GM13977 (cell line): Measurements from ENCODE around the gene ARMC7.

Experiments
- DNase-seq: peaks from one replicate; pipeline ENCODE4 v3.0.0; 2012; ENCODE audit warnings: low spot score
- in situ Hi-C: fragments of 300-500 bp; cut with MboI; formaldehyde crosslinking; loops from one replicate; pipeline ENCODE4 v1.12.0; 2022; ENCODE audit warnings: low sequenced_read_pairs, low pct_unique_long_range_greater_than_20kb, mixed read lengths, inconsistent platforms; ENCODE audit not compliant: unreplicated experiment
- TF ChIP-seq, protein P1 (sequence below): IDR thresholded peaks from 2 replicates; pipeline ENCODE4 v1.5.1; 2012; ENCODE audit warnings: mild to moderate bottlenecking, control low read depth; ENCODE audit not compliant: insufficient read depth; ENCODE audit errors: extremely low read depth, missing control alignments

Gene ARMC7

DNA sequence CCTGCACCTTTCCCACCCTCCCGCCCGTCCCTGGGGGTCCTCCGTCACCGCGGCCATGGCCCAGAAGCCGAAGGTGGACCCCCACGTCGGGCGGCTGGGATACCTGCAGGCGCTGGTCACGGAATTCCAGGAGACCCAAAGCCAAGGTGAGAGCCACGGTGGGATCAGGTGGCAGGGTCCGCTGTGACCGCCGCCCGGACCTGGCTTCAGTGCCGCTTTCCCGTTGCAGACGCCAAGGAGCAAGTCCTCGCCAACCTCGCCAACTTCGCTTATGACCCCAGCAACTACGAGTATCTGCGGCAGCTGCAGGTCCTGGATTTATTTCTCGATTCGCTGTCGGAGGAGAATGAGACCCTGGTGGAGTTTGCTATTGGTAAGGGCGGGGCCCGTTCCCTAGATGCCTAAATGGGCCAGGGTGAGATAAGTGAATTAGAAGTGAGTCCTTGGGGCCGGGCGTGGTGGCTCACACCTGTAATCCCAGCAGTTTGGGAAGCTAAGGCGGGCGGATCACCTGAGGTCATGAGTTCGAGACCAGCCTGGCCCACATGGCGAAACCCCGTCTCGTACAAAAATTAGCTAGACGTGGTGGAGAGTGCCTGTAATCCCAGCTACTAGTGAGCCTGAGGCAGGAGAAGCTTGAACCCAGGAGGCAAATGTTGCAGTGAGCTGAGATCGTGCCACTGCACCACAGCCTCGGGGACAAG is 617 bp downstream of the ARMC7 start:
- in situ Hi-C loops, result no loop called here
- DNase-seq, result no peak
- TF ChIP-seq, protein P1, sequence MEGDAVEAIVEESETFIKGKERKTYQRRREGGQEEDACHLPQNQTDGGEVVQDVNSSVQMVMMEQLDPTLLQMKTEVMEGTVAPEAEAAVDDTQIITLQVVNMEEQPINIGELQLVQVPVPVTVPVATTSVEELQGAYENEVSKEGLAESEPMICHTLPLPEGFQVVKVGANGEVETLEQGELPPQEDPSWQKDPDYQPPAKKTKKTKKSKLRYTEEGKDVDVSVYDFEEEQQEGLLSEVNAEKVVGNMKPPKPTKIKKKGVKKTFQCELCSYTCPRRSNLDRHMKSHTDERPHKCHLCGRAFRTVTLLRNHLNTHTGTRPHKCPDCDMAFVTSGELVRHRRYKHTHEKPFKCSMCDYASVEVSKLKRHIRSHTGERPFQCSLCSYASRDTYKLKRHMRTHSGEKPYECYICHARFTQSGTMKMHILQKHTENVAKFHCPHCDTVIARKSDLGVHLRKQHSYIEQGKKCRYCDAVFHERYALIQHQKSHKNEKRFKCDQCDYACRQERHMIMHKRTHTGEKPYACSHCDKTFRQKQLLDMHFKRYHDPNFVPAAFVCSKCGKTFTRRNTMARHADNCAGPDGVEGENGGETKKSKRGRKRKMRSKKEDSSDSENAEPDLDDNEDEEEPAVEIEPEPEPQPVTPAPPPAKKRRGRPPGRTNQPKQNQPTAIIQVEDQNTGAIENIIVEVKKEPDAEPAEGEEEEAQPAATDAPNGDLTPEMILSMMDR, result no peak

DNA sequence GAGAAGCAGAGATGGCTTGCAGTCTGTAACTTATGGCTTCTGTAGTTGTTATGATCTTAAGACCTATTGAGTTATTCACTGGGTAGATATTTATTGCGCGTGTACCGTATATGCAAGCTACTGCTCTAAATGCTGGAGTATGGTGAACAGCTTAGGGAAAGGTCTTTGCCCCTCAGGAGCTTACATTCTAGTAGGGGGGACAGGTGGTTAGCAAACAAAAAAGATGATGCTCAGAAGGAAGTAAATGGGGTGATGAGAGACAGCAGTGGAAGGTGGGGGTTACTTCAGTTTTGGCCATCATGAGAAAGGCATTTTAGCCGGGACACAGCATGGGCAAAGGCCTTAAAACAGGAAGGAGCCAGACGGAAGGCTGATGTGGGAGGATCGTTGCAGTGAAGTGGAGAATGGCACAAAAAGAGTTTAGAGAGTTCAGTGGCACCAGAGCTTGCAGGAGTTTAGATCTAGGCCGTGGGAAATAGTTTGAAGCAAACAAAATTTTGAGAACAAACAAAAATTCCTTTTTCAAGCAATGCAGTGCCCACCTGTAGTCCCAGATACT is 2.1 kb downstream of the ARMC7 start:
- in situ Hi-C loops, result no loop called here
- TF ChIP-seq, protein P1, result no peak
- no peak for DNase-seq

DNA sequence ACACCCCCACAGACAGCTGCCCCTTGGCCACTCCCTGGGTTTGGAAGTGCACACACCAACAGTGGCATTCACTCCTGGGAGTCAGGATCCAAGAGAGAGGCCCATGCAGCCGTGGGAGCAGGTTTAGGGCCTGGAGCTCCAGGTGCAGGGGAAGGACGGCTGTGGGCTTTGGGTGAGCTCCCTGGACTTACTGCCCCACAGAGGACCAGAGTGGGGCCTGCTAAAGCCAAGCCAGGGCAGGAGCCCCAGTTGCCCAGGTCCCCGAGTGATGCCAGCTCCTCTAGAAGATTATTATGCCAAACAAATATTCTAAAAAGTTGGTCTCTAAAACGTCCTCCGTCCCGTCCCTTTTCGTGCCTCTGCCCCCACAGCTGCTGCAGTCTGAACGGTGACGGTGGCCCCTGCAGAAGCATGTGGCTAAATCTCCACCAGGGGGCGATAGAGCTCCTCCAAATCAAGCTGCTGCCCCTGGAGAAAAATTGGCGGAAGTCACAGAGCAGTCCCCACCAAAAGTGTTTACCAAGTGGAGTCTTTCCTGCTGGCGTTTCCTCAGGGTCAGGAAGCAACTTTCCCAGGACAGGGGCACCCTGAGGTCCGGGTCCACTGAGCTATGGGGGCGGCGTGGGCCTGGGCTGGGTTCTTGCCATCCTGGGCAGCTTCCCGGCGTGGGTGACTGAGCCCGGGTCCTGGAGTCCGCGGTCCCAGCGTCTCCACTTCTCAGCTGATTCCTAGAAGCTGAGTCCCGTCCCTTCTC is 4.2 kb downstream of the ARMC7 start:
- TF ChIP-seq, protein P1, result peak; percentile 91
- DNase-seq, result peak; percentile 86
- in situ Hi-C loops, result no loop called here

DNA sequence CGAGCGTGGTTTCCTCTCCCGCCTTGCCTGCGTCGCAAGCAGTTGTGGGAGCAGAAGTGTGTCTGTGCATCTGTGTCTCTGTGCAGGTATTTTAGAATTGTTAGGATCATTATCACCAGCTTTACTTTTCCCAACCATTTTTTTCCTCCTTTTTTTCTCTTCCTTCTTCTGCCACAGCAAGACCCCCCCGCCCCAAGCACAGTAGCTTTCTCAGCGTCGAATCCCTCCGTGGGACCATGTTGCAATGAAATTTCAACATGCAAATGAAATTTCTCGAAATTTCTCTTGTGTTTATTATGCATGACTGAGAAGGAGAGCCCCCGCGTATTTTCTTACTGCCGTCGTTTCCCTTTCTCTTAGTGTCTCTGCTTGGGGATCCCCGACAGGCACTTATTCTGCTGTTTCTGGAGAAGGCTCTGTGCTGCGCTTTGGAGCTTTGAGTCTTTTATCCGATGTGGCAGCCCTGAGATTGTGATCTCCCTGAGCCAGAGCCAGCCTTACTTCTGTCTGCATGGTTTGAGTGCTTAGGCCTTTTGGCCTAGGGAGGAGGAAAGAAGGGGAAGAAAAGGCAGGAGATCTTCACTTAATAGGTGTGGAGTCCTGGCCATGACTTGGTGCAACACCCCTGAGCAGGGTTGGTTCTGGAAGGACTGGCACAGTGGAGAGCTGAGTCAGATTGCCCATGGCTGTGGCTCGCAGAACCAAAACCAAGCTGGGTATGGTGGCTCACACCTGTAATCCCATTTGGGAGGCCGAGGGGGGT is 5.0 kb downstream of the ARMC7 start:
- peak; percentile 73 for DNase-seq
- TF ChIP-seq, protein P1, result no peak
- in situ Hi-C loops, result no loop called here

DNA sequence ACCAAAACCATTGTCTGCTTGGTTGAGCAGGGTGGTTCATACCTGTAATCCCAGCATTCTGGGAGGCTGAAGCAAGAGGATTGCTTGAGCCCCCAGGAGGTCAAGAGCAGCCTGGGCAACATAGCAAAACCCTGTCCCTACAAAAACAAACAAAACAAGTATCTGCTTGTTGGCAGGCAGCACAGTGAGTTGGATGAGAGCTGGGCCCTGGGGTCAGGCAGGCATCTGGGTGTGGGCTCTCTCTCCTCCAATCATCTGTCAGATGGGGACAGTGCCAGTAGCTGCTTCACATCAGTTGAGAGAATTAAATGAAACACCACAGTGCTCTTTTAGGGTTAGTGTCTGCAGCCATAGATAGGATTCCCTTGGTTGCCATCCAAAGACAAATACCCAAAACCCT is 5.8 kb downstream of the ARMC7 start:
- no peak for DNase-seq
- in situ Hi-C loops, result no loop called here
- TF ChIP-seq, protein P1, result no peak

DNA sequence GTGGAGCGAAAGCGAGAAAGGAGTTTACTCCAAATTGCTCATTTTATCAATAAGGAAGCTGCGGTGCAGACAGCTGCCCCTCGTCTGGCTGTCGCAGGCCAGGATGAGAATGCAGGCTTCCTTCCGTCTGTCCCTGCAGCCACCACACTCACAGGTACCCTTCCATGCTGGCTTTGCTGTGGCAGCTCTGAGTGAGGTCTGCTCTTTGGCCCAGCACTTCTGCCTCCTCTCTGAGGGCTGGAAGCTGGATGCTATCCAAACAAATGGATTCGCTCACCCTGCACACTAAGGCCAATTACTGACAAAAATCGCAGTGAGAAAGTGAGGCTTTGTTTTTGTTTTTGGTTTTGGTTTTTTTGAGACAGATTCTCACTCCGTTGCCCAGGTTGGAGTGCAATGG is 7.0 kb downstream of the ARMC7 start:
- no peak for DNase-seq
- in situ Hi-C loops, result no loop called here
- TF ChIP-seq, protein P1, result no peak
